Activated naive CD8-positive, alpha-beta T cell treated with anti-CD3 and anti-CD28 coated beads, Interleukin-2, amount 50 U/mL, for 16 hours (primary cell): ENCODE data around the gene OSBPL6.
"Not testable (repeated sequence)": the region's sequence is repeated elsewhere in the genome, so short reads cannot be mapped to it uniquely, and the experiment has no call there.

Source experiments
- DNase-seq: peaks from one replicate; pipeline ENCODE4 v3.0.0-alpha.2; 2020; ENCODE audit warnings: low read depth, low spot score

Gene OSBPL6

DNA sequence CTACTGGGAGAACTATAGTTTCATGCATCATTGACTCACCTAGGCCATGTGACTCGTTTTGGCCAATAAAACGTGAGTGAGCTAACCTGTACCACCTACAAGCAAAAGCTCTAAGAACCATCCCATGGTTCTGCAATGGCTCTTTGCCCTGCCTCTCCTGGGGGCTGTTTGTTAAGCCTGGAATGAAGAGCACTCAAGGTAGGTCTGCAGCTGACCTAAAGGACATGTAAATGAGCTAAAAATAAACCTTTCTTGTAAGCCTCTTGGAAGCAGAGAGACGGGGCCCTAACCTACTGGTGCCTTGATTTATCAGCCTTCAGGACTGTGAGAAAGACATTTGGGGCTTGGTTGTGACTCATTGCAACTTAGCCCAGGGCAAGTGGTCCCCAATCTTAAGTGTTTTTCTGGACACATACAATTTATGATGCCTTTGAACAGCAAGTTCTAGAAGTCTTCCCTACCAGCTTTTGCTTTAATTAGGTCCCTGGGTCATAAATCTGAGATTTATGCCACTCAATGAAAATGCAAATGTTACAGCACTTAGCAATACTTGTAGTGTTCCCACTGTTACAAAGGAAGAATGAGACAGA, 107.4 kb downstream of the OSBPL6 start:
- no peak for DNase-seq

DNA sequence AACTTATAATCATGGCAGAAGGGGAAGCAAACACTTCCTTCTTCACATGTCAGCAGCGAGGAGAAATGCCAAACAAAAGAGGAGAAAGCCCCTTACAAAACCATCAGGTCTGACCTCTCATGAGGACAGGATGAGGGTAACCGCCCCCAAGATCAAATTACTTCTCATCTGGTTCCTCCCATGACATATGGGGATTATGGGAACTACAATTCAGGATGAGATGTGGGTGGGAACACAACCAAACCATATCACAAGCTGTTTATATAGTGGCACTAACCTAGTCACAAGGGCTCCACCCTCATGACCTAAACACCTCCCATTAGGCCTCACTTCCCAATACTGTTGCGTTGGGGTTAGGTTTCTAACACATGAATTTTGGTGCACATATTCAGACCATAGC, 110.0 kb downstream of the OSBPL6 start:
- DNase-seq, result no peak

DNA sequence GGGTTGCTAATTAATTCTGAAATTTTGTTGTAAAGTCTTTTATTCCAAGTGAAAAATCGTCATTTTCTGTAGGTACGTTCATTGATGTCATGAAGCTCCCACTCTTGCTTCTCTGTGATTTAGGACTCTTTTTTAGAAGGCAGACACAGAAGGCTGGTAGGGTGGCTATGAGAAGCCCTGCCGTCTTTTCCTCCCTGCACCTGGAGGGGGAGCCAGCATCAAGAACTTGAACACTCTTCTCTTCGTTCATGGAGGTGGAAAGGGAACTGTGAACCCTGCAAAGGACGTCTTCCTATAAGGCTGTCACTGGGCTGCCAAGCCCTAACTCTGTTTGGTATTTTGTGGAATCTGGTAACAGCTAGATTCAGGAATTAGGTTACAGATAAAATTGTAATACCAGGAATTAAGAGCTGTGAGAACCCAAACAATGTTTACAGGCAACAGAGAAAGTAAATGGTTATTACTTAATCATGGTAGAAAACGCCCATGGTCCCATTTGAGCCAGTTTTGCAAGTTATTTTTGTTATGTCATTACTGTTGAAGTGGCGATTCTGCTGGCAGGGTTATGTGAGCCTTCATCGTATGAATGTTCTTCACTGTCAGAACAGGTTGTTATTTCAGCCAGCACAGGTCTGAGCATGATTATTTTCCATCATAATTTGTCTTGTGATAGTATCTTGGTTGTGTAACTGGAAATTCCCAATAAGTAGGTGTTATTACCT, 112.2 kb downstream of the OSBPL6 start:
- no peak for DNase-seq

GRCh38 chr2:178307650-178308049, 113.3 kb downstream of the OSBPL6 start:
- no peak for DNase-seq

DNA sequence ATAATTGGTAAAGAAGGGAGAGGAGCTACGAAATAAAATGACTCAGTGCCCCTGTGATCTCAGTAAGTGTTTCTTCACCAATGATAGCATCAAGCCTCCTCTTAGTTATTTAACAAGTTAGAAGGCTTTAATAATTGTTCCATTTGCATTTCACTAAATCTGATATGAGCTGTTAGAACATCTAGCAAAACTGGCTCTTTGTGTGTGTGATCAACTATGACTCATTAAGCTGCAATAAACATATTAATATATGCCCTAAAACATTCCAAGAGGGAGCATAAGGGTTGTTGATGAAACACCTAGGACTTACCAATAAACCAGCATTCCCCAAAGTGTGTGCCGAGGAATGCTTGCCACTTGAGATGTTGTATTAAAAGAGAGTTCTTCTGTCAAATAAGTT, 115.2 kb downstream of the OSBPL6 start:
- no peak for DNase-seq

GRCh38 chr2:178315078-178315477, 120.8 kb downstream of the OSBPL6 start:
- DNase-seq, result no peak

DNA sequence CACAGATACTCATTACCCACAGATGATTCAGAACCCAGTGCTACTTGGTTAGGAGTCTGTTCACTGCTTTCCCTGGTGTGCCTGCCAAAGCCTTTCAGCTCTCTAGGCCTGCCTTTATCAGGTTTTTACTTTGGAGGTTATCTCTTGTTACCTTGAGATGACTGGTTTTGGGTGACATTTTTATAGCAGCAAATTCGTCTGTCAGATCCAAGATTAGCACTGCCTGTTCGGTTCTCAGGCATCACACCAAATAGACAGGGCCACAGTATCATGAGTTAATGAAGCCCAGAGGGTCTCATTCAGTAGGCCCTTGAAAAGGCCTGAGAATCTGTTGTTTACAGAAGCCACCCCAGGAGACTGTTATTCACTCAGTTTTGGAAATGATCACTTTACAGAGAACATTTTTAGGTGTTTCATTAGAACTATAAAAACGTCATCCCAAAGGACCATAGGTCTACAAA, 121.2 kb downstream of the OSBPL6 start:
- no peak for DNase-seq

GRCh38 chr2:178317811-178318210, 123.5 kb downstream of the OSBPL6 start:
- no peak for DNase-seq

DNA sequence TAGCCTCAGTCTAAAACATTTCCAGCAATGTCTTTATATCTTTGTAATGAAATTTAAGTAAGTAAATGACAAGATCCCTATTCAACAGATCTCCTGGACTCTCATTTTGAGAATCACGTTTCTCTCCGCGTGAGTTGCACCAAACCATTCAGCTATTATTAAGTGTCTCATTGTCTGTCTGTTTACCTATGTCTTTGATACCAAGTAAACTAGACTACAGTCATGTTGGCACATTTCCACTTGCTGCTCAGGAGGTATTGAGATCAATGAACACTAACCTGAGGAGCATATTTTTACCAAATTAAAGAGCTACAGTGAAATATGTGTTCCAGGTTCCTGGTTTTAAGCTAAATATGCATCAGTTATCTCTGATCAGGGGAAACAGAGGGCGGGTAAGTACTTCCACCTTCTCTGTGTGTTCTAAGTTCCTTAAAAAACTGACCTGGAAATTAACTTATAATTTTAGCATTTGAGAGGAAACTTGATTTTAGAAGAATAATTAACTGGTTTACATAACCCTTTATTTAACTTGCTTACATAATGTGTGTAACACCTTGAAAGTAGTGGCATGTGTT, 125.8 kb downstream of the OSBPL6 start:
- DNase-seq, result no peak

DNA sequence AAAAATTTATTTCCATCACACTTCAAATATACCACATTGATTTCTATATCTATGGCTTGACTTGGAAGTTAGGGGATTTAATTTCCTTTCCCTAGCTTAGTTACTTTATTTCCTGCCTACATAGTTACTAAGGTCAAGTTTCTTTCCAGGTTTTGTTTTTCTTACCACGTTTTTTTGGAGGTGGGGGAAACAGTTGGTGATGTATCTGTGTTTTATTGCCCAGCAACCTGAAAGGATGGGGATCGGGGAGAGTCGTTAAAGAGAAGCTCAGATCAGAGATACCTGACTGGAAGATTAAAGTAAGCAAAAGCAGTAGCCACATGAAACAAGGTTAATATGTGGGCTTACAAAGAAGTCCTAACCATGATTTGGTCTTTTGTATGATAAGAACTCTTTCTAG, 127.8 kb downstream of the OSBPL6 start:
- no peak for DNase-seq

DNA sequence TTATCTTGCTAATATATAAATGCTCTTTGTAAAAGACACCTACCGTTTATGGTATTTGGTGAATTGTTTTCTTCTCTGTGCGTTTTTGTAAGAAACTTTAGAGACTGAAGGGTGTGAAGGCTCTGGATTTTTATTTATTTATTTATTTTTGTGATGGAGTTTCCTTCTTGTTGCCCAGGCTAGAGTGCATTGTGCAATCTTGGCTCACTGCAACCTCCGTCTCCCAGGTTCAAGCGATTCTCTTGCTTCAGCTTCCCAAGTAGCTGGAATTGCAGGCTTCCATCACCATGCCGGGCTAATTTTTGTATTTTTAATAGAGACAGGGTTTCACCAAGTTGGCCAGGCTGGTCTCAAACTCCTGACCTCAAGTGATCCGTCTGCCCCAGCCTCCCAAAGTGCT, 129.0 kb downstream of the OSBPL6 start:
- not testable (repeated sequence) for DNase-seq

DNA sequence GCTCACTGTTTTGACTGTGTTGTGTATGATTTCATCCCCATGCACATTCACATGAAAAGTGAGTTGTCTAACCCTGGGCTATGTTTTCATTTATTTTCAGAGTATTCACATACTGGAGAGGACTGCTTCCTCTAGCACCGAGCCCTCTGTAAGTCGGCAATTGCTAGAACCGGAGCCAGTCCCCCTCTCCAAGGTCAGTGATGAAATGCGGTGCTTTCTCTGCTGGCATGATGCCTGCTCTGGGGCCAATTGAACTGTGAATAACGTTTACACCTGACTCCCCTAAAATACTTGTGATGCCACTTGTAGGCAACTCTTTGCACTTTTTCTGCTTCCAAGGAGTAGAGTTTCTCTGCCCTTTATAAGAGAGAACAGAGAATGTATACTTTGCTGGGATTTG, 129.8 kb downstream of the OSBPL6 start:
- no peak for DNase-seq

- DNase-seq, result no peak
Measured at GRCh38 chr2:178325268-178325667, 131.0 kb downstream of the OSBPL6 start.

- DNase-seq, result no peak
Measured at GRCh38 chr2:178327516-178327915, 133.2 kb downstream of the OSBPL6 start.

- no peak for DNase-seq
Measured at GRCh38 chr2:178328037-178328436, 133.7 kb downstream of the OSBPL6 start.

- no peak for DNase-seq
Measured at GRCh38 chr2:178330175-178331017, 136.1 kb downstream of the OSBPL6 start.

- no peak for DNase-seq
Measured at GRCh38 chr2:178331474-178332432, 137.4 kb downstream of the OSBPL6 start.

GRCh38 chr2:178333851-178334250, 139.5 kb downstream of the OSBPL6 start:
- no peak for DNase-seq

DNA sequence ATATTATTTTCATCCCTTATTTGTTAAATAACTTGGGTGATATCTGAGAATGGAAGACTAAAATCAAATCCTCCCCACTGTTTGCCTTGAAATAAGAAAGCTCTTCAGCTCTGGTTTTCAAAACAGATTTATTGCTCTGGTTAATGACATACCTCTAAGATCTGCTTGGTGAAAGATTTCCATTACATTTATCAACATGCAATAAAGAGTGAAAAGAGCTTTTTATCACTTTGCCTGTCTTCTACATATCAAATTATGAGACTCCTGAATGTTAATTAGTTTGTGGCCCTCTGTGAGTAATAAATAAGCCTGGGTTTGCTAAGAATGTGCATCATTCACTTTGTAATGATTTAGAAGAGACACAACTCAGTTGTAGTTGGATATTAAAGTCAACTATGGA, 140.9 kb downstream of the OSBPL6 start:
- no peak for DNase-seq

- no peak for DNase-seq
Measured at GRCh38 chr2:178344121-178344520, 149.8 kb downstream of the OSBPL6 start.

GRCh38 chr2:178345951-178346350, 151.6 kb downstream of the OSBPL6 start:
- no peak for DNase-seq
